OCI-LY7 (cell line): Measurements from ENCODE around the gene KCNK1.

Experiments
- EZH2phosphoT487 ChIP-seq: fragments of 200-600 bp; sonication (generic); IDR thresholded peaks from 2 replicates; pipeline ENCODE4 v1.6.1; 2018; ENCODE audit warnings: low read depth, borderline replicate concordance, mild to moderate bottlenecking, mixed run types, antibody characterized with exemption, low read length, moderate library complexity, mixed read lengths
- TF ChIP-seq, protein P1 (sequence below): fragments of 200-600 bp; sonication (generic); conservative IDR thresholded peaks from 2 replicates; pipeline ENCODE4 v1.5.1; 2014; ENCODE audit warnings: mild to moderate bottlenecking, antibody characterized with exemption, low read length, moderate library complexity, mixed read lengths

DNA sequence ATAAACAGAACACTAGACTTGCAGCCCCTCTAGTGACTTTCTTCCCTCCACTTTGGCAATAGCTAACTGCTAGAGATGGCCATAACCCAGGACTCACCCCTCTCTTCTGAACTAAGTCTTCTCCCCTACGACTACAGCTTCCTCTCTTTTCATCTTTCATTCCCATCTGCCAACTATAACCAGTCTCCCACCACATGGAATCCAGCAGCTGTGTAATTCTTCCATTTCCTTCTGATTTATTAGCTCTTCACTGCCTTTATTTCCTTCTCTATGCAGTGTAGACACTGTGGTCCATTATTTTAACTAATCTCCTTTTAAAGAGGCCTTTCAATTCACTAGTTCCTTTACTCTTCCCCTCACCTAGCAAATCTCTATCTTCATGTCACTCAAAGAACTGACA, 13.4 kb upstream of the KCNK1 start:
- TF ChIP-seq, protein P1, sequence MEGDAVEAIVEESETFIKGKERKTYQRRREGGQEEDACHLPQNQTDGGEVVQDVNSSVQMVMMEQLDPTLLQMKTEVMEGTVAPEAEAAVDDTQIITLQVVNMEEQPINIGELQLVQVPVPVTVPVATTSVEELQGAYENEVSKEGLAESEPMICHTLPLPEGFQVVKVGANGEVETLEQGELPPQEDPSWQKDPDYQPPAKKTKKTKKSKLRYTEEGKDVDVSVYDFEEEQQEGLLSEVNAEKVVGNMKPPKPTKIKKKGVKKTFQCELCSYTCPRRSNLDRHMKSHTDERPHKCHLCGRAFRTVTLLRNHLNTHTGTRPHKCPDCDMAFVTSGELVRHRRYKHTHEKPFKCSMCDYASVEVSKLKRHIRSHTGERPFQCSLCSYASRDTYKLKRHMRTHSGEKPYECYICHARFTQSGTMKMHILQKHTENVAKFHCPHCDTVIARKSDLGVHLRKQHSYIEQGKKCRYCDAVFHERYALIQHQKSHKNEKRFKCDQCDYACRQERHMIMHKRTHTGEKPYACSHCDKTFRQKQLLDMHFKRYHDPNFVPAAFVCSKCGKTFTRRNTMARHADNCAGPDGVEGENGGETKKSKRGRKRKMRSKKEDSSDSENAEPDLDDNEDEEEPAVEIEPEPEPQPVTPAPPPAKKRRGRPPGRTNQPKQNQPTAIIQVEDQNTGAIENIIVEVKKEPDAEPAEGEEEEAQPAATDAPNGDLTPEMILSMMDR: no peak
- TF ChIP-seq EZH2phosphoT487: no peak
